ENCODE data around the gene EML6.

DNA sequence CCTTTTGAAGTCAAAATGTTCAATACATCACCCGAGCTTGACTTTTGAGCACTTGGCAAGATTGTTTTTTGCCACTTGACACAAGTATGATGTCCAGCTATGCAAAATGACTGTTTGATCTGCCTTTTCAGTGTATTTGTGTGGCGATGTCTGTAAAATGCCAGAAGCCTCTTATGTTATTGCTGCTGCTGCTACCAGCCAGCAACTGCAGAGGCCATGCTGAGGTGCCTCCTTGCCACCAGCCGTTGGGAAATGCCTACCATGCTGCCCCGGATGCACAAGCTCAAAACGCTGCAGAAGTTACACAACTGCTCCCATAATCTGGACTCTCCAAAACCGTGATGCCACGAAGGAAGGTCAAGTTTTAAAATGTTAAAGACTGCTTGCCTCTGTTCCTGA, 246.5 kb downstream of the EML6 start:
- TF ChIP-seq, protein P1, sequence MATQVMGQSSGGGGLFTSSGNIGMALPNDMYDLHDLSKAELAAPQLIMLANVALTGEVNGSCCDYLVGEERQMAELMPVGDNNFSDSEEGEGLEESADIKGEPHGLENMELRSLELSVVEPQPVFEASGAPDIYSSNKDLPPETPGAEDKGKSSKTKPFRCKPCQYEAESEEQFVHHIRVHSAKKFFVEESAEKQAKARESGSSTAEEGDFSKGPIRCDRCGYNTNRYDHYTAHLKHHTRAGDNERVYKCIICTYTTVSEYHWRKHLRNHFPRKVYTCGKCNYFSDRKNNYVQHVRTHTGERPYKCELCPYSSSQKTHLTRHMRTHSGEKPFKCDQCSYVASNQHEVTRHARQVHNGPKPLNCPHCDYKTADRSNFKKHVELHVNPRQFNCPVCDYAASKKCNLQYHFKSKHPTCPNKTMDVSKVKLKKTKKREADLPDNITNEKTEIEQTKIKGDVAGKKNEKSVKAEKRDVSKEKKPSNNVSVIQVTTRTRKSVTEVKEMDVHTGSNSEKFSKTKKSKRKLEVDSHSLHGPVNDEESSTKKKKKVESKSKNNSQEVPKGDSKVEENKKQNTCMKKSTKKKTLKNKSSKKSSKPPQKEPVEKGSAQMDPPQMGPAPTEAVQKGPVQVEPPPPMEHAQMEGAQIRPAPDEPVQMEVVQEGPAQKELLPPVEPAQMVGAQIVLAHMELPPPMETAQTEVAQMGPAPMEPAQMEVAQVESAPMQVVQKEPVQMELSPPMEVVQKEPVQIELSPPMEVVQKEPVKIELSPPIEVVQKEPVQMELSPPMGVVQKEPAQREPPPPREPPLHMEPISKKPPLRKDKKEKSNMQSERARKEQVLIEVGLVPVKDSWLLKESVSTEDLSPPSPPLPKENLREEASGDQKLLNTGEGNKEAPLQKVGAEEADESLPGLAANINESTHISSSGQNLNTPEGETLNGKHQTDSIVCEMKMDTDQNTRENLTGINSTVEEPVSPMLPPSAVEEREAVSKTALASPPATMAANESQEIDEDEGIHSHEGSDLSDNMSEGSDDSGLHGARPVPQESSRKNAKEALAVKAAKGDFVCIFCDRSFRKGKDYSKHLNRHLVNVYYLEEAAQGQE (IDR thresholded peaks at IDR 0.05; ENCODE audit: low read depth): no peak
- no peak for TF ChIP-seq ZNF274 (IDR thresholded peaks at IDR 0.05; ENCODE audit: low read depth, low read length)
- TF ChIP-seq, protein P2, sequence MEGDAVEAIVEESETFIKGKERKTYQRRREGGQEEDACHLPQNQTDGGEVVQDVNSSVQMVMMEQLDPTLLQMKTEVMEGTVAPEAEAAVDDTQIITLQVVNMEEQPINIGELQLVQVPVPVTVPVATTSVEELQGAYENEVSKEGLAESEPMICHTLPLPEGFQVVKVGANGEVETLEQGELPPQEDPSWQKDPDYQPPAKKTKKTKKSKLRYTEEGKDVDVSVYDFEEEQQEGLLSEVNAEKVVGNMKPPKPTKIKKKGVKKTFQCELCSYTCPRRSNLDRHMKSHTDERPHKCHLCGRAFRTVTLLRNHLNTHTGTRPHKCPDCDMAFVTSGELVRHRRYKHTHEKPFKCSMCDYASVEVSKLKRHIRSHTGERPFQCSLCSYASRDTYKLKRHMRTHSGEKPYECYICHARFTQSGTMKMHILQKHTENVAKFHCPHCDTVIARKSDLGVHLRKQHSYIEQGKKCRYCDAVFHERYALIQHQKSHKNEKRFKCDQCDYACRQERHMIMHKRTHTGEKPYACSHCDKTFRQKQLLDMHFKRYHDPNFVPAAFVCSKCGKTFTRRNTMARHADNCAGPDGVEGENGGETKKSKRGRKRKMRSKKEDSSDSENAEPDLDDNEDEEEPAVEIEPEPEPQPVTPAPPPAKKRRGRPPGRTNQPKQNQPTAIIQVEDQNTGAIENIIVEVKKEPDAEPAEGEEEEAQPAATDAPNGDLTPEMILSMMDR (IDR thresholded peaks at IDR 0.05 in 2 of 3, conservative IDR thresholded peaks at IDR 0.05 in 1 of 3; ENCODE audit: borderline replicate concordance in 1 of 3, insufficient read depth in 1 of 3, low read depth in 2 of 3, low read length in 2 of 3): no peak
- TF ChIP-seq POLR2A (IDR thresholded peaks at IDR 0.05; ENCODE audit: borderline replicate concordance, extremely low read depth, insufficient read depth, insufficient read length): no peak
- TF ChIP-seq JUND (IDR thresholded peaks at IDR 0.05): no peak
- TF ChIP-seq RAD21 (IDR thresholded peaks at IDR 0.05; ENCODE audit: low read depth): no peak
- no peak for TF ChIP-seq EZH2 (IDR thresholded peaks at IDR 0.05)
- TF ChIP-seq, protein P3, sequence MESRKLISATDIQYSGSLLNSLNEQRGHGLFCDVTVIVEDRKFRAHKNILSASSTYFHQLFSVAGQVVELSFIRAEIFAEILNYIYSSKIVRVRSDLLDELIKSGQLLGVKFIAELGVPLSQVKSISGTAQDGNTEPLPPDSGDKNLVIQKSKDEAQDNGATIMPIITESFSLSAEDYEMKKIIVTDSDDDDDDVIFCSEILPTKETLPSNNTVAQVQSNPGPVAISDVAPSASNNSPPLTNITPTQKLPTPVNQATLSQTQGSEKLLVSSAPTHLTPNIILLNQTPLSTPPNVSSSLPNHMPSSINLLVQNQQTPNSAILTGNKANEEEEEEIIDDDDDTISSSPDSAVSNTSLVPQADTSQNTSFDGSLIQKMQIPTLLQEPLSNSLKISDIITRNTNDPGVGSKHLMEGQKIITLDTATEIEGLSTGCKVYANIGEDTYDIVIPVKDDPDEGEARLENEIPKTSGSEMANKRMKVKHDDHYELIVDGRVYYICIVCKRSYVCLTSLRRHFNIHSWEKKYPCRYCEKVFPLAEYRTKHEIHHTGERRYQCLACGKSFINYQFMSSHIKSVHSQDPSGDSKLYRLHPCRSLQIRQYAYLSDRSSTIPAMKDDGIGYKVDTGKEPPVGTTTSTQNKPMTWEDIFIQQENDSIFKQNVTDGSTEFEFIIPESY (IDR thresholded peaks at IDR 0.05; ENCODE audit: extremely low read depth, insufficient replicate concordance, low read length): no peak
- no peak; the same call in 1 of the 2 replicates for TF ChIP-seq POLR2AphosphoS5 (IDR thresholded peaks at IDR 0.05; ENCODE audit: low read depth, low read length)
- TF ChIP-seq ZFX (IDR thresholded peaks at IDR 0.05): no peak
- TF ChIP-seq, protein P4, sequence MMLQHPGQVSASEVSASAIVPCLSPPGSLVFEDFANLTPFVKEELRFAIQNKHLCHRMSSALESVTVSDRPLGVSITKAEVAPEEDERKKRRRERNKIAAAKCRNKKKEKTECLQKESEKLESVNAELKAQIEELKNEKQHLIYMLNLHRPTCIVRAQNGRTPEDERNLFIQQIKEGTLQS (IDR thresholded peaks at IDR 0.05): no peak

All from HCT116 (cell line).